Choroid plexus epithelial cell (primary cell): ENCODE results near the gene SPPL2C.

Experiments
- DNase-seq: peaks from one replicate; pipeline ENCODE4 v3.0.0-alpha.2; 2010; ENCODE audit warnings: low read depth
- H3K4me3 ChIP-seq: 2 replicates; pipeline ENCODE4 v1.5.1; 2011; ENCODE audit warnings: low read depth, mild to moderate bottlenecking, control low read depth, low read length, moderate library complexity
- CTCF ChIP-seq: conservative IDR thresholded peaks from 2 replicates; pipeline ENCODE4 v1.5.1; 2011; ENCODE audit warnings: low read depth, mild to moderate bottlenecking, control low read depth, inconsistent platforms, low read length, moderate library complexity

The SPPL2C gene, protein sequence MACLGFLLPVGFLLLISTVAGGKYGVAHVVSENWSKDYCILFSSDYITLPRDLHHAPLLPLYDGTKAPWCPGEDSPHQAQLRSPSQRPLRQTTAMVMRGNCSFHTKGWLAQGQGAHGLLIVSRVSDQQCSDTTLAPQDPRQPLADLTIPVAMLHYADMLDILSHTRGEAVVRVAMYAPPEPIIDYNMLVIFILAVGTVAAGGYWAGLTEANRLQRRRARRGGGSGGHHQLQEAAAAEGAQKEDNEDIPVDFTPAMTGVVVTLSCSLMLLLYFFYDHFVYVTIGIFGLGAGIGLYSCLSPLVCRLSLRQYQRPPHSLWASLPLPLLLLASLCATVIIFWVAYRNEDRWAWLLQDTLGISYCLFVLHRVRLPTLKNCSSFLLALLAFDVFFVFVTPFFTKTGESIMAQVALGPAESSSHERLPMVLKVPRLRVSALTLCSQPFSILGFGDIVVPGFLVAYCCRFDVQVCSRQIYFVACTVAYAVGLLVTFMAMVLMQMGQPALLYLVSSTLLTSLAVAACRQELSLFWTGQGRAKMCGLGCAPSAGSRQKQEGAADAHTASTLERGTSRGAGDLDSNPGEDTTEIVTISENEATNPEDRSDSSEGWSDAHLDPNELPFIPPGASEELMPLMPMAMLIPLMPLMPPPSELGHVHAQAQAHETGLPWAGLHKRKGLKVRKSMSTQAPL

DNA sequence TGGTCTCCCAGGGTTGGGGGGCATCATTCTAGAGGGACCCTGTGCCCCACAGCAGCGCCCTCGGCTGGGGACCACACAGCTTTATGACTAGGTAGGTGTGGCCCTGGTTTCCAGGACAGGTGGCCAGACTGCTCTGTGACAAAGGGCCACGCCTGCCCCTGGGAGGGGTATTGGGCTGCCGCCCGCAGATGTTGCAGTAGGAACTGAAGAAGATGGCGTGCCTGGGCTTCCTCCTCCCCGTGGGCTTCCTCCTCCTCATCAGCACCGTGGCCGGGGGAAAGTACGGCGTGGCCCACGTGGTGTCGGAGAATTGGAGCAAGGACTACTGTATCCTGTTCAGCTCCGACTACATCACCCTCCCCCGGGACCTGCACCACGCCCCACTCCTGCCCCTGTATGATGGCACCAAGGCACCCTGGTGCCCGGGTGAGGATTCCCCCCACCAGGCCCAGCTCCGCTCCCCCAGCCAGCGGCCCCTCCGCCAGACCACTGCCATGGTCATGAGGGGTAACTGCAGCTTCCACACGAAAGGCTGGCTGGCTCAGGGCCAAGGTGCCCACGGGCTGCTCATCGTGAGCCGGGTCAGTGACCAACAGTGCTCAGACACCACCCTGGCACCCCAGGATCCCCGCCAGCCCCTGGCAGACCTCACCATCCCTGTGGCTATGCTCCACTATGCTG, at the start of gene SPPL2C:
TSS of gene SPPL2C (plus strand) at position 187 of the 681 bp plus-strand sequence. CDS start at position 213, 26 bp downstream.
- DNase-seq = no peak
- TF ChIP-seq CTCF = no peak
- H3K4me3 ChIP-seq = no peak within 1 kb of the TSS

DNA sequence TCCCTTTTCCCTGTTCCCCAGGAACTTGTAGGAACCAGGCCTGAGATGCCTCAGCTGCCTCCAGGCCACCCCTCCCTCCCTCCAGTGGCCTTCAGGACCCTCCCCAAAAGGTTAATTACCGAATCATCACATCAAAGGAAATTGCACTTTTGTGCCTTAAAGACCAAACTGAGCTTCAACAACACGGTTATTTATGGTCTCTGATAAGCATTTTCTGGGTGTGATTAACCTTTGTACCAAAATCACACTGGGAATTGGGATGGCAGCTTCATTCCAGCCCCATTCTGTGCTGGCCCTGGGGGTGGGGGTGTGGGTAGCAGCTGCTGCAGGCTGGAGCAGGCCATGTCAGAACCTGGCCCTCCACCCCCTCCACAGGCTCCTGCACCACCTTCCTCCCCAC, 43.9 kb upstream of the SPPL2C start:
- no peak for DNase-seq
- H3K4me3 ChIP-seq = no peak overlapping the region
- TF ChIP-seq CTCF = no peak

DNA sequence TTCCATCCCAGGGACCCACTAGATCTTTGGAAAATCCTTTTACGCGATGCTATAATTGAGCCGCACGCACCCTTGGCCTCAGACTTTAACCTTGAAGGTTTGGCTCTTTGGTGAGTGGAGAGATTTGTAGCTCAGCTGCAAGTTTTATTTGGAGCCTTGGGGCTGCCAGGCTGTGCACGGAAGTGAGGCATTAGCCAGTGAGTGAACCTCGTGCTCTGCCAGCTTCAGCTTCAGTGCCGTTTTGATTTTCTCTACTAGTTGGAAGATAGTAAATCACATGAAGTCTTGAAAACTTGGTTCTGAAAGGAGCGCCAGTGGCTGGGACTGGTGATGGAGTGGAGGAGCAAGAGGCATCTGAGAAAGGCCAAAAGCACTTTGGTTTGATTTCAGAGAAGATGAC, 43.3 kb upstream of the SPPL2C start:
- H3K4me3 ChIP-seq = no peak overlapping the region
- DNase-seq = no peak
- no peak for TF ChIP-seq CTCF

DNA sequence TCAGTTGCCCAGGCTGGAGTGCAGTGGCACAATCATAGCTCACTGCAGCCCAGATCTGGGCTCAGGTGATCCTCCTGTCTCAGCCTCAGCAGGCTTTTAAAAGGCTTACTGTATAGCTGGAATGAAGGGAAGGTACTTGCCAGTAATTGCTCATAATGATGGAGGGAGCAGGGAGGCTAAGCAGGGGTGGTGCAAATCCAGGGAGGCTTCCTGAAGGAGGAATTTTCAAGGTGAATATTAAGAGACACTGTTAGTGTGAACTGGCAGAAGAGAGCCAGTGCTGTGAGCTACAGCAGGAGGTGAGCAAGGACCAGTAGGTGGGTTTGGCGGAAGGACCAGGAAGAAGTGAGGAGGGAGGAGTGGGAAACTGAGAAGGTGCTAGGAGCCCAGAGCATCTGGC, 35.8 kb upstream of the SPPL2C start:
- no peak overlapping the region for H3K4me3 ChIP-seq
- no peak for TF ChIP-seq CTCF
- DNase-seq = no peak

DNA sequence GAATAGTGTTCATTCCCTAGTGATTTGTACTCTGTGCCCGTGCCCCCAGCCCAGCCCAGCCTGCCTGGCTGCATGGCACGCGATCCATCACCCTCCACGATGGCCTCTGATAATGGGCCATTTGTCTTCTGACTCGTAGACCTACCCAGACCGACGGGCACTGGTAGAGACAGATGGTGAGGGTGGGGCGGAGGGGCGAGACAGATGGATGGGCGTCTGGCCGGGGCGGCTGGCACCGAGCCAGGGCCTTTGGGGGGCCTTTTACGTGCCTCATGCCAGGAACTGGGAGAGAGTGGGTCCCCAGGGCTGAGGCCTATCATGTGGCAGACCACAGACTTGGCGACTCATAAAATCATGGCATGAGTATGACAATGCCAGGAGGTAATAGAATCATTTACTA, 35.2 kb upstream of the SPPL2C start:
- DNase-seq = no peak
- no peak overlapping the region for H3K4me3 ChIP-seq
- no peak for TF ChIP-seq CTCF

DNA sequence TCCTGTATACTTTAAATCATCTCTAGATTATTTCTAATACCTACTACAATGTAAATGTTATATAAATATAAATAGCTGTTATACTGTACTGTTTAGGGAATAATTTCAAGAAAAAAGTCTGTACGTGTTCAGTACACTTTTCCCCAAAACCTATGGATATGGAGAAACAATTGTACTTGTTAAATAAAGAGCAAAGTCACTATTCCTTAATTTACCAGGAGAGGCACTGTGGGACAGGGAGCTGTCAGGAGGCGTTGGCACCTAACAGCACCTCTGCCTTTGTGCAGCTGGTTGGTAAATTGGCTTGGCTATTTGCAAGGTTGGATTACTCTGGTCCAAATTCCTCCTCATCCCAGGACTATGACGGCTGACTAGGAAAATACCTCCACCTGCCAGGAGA, 32.6 kb upstream of the SPPL2C start:
- no peak overlapping the region for H3K4me3 ChIP-seq
- TF ChIP-seq CTCF = peak; percentile 25
- peak; percentile 24 for DNase-seq
